ENCODE data around the gene ELAC1. TPM values are rescaled to one million over a fixed set of nuclear protein-coding genes. Genes with fewer than 3 reads are reported as not detected.

The ELAC1 gene
- total and polyA plus RNA-seq, 2 of the 8 experiments (the other 6 are each of a cell fraction or from before 2014, with no cell fraction given) = 2.3 to 3.4 TPM

DNA sequence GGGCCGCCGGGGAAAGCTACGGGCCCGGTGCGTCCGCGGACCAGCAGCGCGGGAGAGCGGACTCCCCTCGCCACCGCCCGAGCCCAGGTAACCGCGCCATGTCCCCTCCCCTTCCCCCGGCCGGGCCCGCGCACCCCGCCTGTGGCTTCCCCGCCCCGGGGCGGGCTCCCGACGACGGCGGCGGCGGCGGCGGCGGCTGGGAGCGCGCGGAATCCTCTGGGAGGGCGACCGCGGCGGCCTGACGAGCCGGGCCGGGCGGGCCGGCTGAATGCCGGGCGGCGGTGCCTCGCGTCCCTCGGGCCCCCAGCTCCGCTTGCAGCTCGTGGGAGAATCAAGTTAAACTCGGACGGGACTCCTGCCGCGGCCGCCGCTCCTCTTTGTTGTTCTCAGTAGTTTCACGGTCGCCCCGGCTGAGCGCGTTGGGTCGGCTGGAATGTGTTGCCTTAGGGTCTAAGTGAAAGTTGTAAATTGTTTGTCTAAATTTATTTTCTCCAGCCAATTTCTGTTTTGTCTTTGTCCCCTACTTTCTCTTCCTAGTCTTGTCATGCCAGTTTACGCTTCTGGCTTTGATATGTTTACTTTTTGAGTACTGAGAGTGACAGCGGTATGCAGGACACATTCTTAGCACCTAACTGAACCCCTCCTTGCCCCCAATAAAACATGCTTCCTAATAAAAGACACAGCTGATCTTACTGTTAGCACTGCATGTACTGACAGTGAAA, 62.9 kb downstream of the ELAC1 start:
- no peak overlapping the region for H3K56ac ChIP-seq (replicated peaks; ENCODE audit: insufficient read length, low read depth, low read length)
- 1% methylated on average over 31 of the region's 66 CpGs; no CpG with 5 or more reads in 1 of the 2 experiments for WGBS, 2 experiments (ENCODE audit: extremely low coverage in 1 of 2, insufficient coverage in 1 of 2, insufficient read length in 1 of 2, insufficient replicate concordance in 2 of 2, low coverage in 1 of 2, low lambda C conversion rate in 2 of 2, missing lambda C conversion rate in 1 of 2)
- peak overlapping the region; percentile 92; the same call in 1 of the 2 replicates for H2BK5ac ChIP-seq (ENCODE audit: low read depth, low read length)
- TF ChIP-seq SIN3A (conservative IDR thresholded peaks at IDR 0.05 in 1 of 2, IDR thresholded peaks at IDR 0.05 in 1 of 2; ENCODE audit: low read depth in 1 of 2, low read length in 2 of 2) = peak; percentile 62 to 66; a peak in 2 of 4 replicates
- TF ChIP-seq POLR2AphosphoS5 (IDR thresholded peaks at IDR 0.05; ENCODE audit: low read depth, low read length) = no peak; the same call in 1 of the 2 replicates
- TF ChIP-seq BCL11A (IDR thresholded peaks at IDR 0.05; ENCODE audit: low read depth in 2 of 2, low read length in 2 of 2) = no peak
- TF ChIP-seq EP300 (IDR thresholded peaks at IDR 0.05; ENCODE audit: borderline replicate concordance in 1 of 2, low read depth in 2 of 2, low read length in 2 of 2) = no peak
- peak; percentile 23; the same call in 1 of the 2 replicates for TF ChIP-seq TEAD4 (IDR thresholded peaks at IDR 0.05; ENCODE audit: low read depth, low read length)
- TF ChIP-seq RBBP5 (IDR thresholded peaks at IDR 0.05; ENCODE audit: borderline replicate concordance, low read depth, low read length) = 0 out of 2 replicates have a peak, but pooled peaks have one; percentile 33
- no peak for TF ChIP-seq YY1 (IDR thresholded peaks at IDR 0.05; ENCODE audit: low read depth, low read length)
- TF ChIP-seq GTF2F1 (IDR thresholded peaks at IDR 0.05; ENCODE audit: borderline replicate concordance, low read depth, low read length) = no peak
- TF ChIP-seq SAP30 (IDR thresholded peaks at IDR 0.05; ENCODE audit: insufficient read depth, insufficient replicate concordance, low read length) = peak; percentile 85
- 0 out of 2 replicates have a peak, but pooled peaks have one; percentile 30 for TF ChIP-seq PHF8 (conservative IDR thresholded peaks at IDR 0.05; ENCODE audit: low read depth, low read length)

More for the DNA sequence above, 62.9 kb downstream of the ELAC1 start:
- H3K9ac ChIP-seq (replicated peaks in 1 of 4; ENCODE audit: extremely low read depth in 1 of 4, low read depth in 3 of 4, low read length in 3 of 4) = peak overlapping the region; percentile 55 to 97 (median 96)
- H2BK20ac ChIP-seq (ENCODE audit: low read length) = no peak overlapping the region
- CTCF ChIA-PET (ENCODE audit: partially characterized antibody) = interaction anchor here (0.6 to 2.1 kb wide), 7 partner anchors 8 to 212 kb away, joined by 3 to 12 read pairs (median 3); no protein-coding TSS in a partner anchor
- H2AK5ac ChIP-seq (ENCODE audit: low read depth, low read length) = no peak overlapping the region
- POLR2A ChIA-PET (ENCODE audit: partially characterized antibody) = interaction anchor here (0.6 to 4.0 kb wide), 12 partner anchors 8 to 72 kb away, joined by 3 to 25 read pairs (median 6); partner anchors contain the start of gene ELAC1
- H3K18ac ChIP-seq (ENCODE audit: extremely low read depth, low read length) = no peak overlapping the region
- no peak overlapping the region for H2BK15ac ChIP-seq (ENCODE audit: low read length)
- H3K9me3 ChIP-seq (ENCODE audit: insufficient read depth in 2 of 2, low read depth in 1 of 2, low read length in 1 of 2) = no peaks in the 10 kb centered on the region
- H4K5ac ChIP-seq (ENCODE audit: insufficient read length, low read depth, low read length) = no peak overlapping the region
- H3K14ac ChIP-seq (ENCODE audit: insufficient read length) = no peak overlapping the region
- DNase-seq (ENCODE audit: low read depth in 1 of 2, low spot score in 2 of 2) (peak in 1 of 2 experiments; percentile 69), FAIRE-seq (no peak)
- H3K27ac ChIP-seq (ENCODE audit: low read depth, low read length) = peak overlapping the region; percentile 97; the same call in 1 of the 2 replicates
- H4K8ac ChIP-seq (ENCODE audit: extremely low read depth, insufficient read depth, low read length) = peak overlapping the region; percentile 98; the same call in 1 of the 2 replicates
- H3K4me2 ChIP-seq (ENCODE audit: insufficient read depth in 1 of 2, low read depth in 2 of 2, low read length in 2 of 2) = peak overlapping the region; percentile 74 to 98
- H3K27me3 ChIP-seq (replicated peaks in 1 of 4; ENCODE audit: control insufficient read depth in 3 of 4, extremely low read depth in 1 of 4, insufficient read depth in 3 of 4, low read length in 3 of 4) = no peaks in the 10 kb centered on the region
- peaks cover 0 to 9% (median 0%) of the 10 kb centered on the region in 4 experiments; a peak in 1 of 8 replicates for H3K36me3 ChIP-seq (ENCODE audit: control insufficient read depth in 2 of 4, insufficient read depth in 4 of 4, low read length in 3 of 4)
- H2BK12ac ChIP-seq (ENCODE audit: low read depth, low read length) = no peak overlapping the region
- H3K79me2 ChIP-seq (ENCODE audit: control insufficient read depth in 1 of 2, insufficient read depth in 2 of 2, low read length in 2 of 2) = peaks cover 18 to 58% of the 10 kb centered on the region in 2 experiments
- H3K23me2 ChIP-seq (ENCODE audit: low read depth, low read length) = peaks cover 12% of the 10 kb centered on the region
- H2AFZ ChIP-seq (ENCODE audit: low read length) = no peak overlapping the region
- H4K91ac ChIP-seq (replicated peaks; ENCODE audit: insufficient read length, low read length) = no peak overlapping the region
- H3K4me3 ChIP-seq (ENCODE audit: extremely low read depth in 1 of 4, insufficient read depth in 2 of 4, low read depth in 3 of 4, low read length in 4 of 4) = peak overlapping the region; percentile 51 to 88 (median 77)
- no peak overlapping the region for H3K23ac ChIP-seq (ENCODE audit: insufficient read length)
- no peak overlapping the region for H3K4ac ChIP-seq (replicated peaks; ENCODE audit: insufficient read length, low read depth, low read length)
- peaks cover 6 to 7% of the 10 kb centered on the region in 2 experiments for H4K20me1 ChIP-seq (replicated peaks in 1 of 2; ENCODE audit: control insufficient read depth in 1 of 2, insufficient read depth in 2 of 2, low read length in 2 of 2)
- H2BK120ac ChIP-seq (replicated peaks; ENCODE audit: low read depth, low read length) = no peak overlapping the region
- 0 out of 2 replicates have a peak, but pooled peaks cover 2% of the 10 kb centered on the region for H3K79me1 ChIP-seq (ENCODE audit: low read depth, low read length)
- peaks cover 5 to 9% (median 7%) of the 10 kb centered on the region in 4 experiments; a peak in 4 of 7 replicates for H3K4me1 ChIP-seq (replicated peaks in 1 of 4; ENCODE audit: control insufficient read depth in 3 of 4, insufficient read depth in 4 of 4, low read length in 3 of 4)

Data from H1 (cell line).